NOMO-1 treated with dmso at 0.1 percent for 144 hours (cell line): Measurements from ENCODE around the gene TICAM2.
A peak's percentile ranks its signal among the peaks of the same experiment; 100 is the strongest.

Source experiments
- DNase-seq: peaks from one replicate; lab custom pipeline; 2025; ENCODE audit not compliant: unreplicated experiment; lab: John Stamatoyannopoulos, UW

The TICAM2 gene

GRCh38 chr5:115573133-115573532 is 29.1 kb downstream of the TICAM2 start:
- DNase-seq: no peak

- DNase-seq: no peak
Observed at GRCh38 chr5:115571441-115571878, 30.8 kb downstream of the TICAM2 start.

DNA sequence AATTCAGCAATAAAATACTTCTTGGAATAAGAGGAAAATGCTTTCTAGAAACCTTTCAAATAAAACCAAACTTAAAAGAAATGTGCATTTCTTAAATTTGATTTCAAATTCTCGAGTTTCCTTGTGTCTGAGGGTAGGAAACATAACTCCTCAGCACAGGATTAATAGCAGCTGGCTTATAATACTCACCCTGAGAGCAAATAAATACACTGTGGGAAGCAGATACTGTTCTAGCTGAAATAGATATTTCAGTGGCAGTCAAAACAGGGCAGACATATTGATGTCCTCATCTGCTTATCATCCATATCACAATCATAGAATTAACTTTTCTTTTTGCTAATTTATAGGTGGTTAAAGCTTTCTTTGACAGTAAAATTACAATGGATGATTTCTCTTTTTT is 33.6 kb downstream of the TICAM2 start:
- DNase-seq: no peak

DNA sequence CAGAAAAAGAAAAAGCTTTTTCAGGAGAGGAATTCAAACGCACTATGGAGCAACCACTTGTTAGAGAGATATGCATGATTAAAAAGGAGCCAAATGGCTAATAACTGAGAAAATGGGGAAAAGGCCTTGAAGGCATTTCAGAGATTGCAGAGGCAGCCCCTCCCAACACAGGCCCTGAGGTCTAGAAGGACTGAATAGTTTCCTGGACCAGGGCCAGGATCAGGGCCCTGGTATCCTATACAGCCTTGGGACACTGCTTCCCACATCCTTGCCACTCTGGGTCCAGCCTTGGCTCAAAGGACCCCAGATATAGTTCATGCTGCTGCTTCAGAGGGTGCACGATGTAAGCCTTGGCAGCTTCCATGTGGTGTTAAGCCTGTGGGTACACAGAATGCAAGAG is 37.0 kb downstream of the TICAM2 start:
- no peak for DNase-seq

DNA sequence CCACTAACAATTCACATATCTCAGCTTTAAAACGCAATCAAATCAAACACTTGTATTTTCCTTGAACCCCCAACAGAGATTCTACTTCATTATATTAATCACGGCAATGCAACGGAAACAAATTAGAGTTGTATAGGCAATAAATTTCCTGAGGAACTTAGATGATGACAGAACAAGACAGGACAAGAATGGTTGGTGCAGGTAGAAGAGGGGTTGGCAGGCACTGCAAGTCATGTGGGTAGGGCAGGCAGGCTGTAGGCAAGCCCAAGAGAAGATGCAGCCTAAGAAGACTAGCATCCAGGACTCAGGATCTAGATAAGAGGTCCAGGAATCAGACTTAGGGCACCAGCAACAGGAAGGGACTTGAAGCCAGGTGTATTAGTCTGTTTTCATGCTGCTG is 41.1 kb downstream of the TICAM2 start:
- no peak for DNase-seq

GRCh38 chr5:115559524-115559923 is 42.8 kb downstream of the TICAM2 start:
- DNase-seq: no peak

GRCh38 chr5:115558388-115558956 is 43.8 kb downstream of the TICAM2 start:
- no peak for DNase-seq

DNA sequence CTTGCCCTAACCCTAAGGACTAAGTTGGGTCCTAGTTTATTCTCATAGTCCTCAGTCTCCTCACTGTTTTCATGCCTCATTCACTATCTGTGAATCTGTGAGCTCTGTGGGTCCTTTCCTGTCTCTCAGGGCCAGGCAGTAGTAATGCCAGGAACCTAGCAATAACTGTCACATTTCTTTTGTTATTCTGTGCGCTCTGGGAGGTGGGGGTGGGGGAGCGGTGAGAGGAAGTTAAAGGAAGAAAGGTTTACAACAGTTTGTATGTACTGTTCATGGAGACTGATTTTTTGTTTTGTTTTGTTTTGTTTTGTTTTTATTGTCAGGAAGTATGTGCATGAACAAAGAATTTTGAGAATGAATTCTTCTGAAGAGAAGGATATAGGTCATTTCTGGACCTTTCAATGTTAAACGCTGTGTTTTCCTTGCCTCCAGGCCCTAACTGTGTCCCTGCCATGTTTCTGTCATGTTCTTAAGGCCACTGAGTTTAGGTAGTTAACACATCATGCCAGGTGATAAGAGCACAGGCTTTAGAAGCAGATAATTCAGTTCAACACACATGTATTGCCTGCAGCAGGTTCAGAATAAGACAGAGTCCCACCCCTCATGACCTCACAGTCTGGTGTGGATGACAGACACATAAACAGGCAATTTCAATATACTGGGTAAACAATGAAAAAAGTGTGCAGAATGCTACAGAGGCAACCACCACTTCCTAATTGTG is 44.5 kb downstream of the TICAM2 start:
- no peak for DNase-seq

- DNase-seq: no peak
Observed at GRCh38 chr5:115556276-115556675, 46.0 kb downstream of the TICAM2 start.

- no peak for DNase-seq
Observed at GRCh38 chr5:115555084-115555633, 47.1 kb downstream of the TICAM2 start.

DNA sequence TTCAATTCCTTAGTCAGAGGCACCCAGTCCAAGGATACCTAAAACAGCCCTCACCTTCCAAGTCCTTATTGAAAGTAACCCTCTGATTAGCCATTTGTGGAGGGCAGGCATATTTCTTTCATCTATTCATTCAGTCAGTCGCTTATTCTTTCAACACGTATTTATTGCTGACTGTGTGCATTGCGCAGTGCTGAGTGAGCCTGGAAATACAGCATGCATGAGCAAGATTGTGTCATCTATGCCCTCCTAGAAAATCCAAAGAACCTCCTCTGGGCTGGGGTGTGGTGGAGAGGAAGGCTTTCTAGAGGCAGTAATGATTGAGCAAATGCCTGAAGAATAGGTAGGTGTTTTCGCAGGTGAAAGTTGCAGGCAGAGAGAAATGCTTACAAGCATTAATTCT is 49.2 kb downstream of the TICAM2 start:
- no peak for DNase-seq

DNA sequence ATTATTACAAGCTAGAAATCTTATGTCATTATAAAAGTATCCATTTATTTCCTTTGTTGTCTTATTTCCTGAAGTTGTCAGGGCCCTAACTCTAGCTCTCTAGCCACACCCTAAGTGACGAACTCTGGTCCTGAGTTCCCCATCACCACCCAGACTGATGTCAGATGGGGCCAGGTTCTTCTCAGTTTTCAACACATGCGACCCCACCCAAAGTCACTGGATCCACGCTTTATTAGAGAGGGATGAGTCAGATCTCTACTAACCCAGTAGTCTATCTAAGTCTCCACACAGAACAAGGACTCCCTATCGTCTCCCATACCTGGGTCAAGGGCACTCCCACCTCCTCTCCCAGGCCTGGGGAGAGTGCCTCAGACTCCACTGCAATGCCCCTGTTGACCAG is 50.9 kb downstream of the TICAM2 start:
- no peak for DNase-seq

DNA sequence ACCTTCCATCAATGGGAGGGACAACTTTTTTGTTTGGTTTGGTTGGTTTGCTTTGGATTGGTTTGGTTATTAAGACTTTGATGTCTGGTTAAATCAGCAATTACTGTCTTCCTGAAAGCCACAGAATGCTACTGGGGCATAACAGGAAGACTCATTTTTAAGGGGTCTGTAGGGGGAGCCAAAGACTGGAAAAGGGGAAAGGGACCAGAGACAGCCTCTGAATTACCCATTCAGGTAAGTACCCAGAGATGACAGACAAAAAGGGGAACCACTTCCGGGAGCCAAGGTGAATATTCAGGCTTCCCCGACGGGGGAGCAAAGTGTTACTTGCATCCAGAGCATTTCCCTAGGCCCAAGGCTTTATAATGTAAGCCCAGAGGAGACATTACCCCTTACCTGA is 53.1 kb downstream of the TICAM2 start:
- DNase-seq: no peak

- DNase-seq: no peak
Observed at GRCh38 chr5:115548683-115549082, 53.6 kb downstream of the TICAM2 start.

DNA sequence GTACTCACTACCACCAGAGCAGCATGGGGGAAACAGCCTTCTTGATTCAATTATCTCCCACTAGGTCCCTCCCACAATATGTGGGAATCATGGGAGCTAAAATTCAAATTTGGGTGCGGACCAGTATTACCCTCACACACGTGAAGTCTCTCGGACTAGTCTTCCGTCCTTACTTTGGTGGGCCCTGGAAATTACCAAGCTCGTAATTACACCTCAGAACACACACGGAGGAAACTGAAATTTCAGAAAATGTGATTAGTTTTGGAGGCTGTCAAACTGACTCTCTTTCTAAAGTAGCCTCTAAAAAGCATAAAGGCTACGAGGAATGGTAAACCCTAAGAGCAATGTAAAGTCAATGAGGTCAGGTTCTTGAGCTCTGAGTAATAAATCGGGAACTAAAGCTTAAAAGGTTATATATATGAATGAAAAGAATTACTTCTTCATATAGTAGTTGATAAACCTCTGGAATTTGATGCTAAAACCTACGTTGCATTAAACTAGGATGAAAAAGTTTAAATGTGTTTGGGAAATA is 56.9 kb downstream of the TICAM2 start:
- no peak for DNase-seq

DNA sequence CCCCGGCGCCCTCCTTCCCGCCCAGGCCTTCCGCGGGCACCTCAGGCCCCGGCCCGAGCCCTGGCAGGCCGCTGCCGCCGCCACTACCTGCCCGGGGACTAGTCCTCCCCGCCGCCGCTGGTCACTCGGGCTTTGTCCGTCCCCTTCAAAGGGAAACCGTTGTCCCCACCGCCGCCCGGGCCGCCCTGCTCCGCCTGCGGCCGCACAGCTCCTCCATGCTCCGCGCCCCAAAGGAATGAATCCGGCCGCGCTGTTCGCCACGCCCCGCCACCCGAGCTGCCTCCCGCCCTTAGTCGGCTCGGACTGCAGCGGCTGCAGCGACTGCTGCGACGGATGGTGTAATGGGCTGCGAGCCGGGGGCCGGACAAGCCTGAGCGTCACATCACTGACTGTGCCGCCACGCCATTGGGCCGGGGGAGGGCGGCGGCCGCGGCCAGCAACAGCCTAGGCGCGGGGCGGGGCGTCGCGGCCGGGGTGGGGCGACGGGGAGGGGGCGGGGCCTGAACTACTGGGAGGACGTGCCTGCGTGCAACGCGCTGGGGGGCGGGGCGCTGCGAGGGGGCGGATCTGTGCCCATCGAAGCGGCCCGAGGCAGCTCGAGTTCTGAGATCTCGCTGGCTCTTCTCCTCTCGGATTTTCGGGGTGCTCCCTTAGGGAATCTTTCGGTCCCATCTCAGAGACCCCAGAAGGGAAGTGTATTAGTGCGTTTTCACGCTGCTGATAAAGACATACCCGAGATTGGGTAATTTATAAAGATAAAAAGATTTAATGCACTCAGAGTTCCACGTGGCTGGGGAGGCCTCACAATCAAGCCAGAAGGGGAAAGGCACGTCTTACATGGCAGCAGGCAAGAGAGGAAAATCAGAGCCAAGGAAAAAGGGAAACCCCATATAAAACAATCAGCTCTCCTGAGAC is 57.6 kb downstream of the TICAM2 start, which contains the start of gene FEM1C:
Gene FEM1C (minus strand): TSS at position 340 of the 915 bp plus-strand sequence. CDS start 1,282 bp downstream, outside the sequence.
- DNase-seq: peak; percentile 96

DNA sequence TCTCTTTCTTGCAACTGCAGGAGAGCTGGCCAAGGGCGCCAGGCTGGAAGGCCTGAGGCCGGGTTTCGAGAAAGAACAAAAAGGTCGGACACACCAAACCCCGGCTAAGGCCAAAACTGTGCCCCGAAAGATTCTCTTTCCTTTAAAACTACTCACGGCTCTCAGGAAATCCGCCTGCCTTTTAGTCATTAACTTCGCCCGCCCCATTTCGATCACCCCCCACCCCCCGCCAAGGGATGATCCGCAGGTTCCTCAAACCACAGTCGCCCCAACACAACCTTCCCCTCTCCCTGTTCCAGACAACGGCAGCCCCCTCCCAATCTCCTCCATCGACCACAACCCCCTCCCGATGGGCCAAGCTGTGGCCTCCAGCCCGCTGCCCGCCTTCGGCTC is 58.2 kb downstream of the TICAM2 start:
- DNase-seq: peak; percentile 65

GRCh38 chr5:115543365-115544042 is 58.8 kb downstream of the TICAM2 start:
- peak; percentile 66 for DNase-seq

GRCh38 chr5:115542651-115543364 is 59.5 kb downstream of the TICAM2 start:
- DNase-seq: no peak

DNA sequence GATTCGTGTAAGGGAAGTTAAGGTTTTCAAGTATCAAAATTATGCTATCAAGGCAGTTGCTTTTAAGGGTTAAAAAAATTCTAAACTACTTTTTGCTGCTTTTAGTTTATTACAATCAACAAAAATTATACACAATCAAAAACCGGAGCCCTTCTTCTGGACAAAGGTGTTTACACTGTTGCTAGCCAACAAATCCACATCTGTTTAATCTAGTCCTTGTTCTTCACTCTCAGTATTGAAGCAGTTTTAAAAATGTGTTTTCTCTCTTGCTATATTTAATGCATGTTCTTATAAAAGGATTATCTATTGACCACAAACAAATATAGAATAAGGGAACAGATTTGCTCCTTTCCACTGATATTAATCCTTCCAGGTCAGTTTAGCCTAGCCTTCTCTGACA is 60.2 kb downstream of the TICAM2 start:
- DNase-seq: no peak
